Stimulated activated CD4-positive, alpha-beta T cell treated with anti-CD3 and anti-CD28 coated beads, Interleukin-4, amount 100 ng/mL, for 1 hour (primary cell): ENCODE data around the gene CEL.
"Not testable (repeated sequence)": the region's sequence is repeated elsewhere in the genome, so short reads cannot be mapped to it uniquely, and the experiment has no call there.

ENCODE experiments used
- DNase-seq: peaks from one replicate; pipeline ENCODE4 v3.0.0-alpha.2; 2020

Gene CEL

GRCh38 chr9:133065070-133065388 lies 3.2 kb downstream of the CEL start:
- no peak for DNase-seq

GRCh38 chr9:133066181-133066983 lies 4.6 kb downstream of the CEL start:
- no peak for DNase-seq

DNA sequence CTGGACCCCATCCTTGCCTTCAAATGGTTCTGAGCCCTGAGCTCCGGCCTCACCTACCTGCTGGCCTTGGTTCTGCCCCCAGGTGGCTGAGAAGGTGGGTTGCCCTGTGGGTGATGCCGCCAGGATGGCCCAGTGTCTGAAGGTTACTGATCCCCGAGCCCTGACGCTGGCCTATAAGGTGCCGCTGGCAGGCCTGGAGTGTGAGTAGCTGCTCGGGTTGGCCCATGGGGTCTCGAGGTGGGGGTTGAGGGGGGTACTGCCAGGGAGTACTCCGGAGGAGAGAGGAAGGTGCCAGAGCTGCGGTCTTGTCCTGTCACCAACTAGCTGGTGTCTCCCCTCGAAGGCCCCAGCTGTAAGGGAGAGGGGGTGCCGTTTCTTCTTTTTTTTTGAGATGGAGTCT lies 5.2 kb downstream of the CEL start:
- no peak for DNase-seq

DNA sequence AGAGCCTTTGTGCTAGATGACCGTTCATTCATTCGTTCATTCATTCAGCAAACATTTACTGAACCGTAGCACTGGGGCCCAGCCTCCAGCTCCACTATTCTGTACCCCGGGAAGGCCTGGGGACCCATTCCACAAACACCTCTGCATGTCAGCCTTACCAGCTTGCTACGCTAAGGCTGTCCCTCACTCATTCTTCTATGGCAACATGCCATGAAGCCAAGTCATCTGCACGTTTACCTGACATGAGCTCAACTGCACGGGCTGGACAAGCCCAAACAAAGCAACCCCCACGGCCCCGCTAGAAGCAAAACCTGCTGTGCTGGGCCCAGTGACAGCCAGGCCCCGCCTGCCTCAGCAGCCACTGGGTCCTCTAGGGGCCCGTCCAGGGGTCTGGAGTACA lies 6.0 kb downstream of the CEL start:
- no peak for DNase-seq

DNA sequence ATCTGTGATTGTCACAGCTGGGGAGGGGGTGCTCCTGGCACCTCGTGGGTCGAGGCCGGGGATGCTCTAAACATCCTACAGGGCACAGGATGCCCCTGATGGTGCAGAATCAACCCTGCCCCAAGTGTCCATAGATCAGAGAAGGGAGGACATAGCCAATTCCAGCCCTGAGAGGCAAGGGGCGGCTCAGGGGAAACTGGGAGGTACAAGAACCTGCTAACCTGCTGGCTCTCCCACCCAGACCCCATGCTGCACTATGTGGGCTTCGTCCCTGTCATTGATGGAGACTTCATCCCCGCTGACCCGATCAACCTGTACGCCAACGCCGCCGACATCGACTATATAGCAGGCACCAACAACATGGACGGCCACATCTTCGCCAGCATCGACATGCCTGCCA lies 6.7 kb downstream of the CEL start:
- DNase-seq, result not testable (repeated sequence)

DNA sequence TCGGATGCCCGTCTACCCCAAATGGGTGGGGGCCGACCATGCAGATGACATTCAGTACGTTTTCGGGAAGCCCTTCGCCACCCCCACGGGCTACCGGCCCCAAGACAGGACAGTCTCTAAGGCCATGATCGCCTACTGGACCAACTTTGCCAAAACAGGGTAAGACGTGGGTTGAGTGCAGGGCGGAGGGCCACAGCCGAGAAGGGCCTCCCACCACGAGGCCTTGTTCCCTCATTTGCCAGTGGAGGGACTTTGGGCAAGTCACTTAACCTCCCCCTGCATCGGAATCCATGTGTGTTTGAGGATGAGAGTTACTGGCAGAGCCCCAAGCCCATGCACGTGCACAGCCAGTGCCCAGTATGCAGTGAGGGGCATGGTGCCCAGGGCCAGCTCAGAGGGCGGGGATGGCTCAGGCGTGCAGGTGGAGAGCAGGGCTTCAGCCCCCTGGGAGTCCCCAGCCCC lies 8.8 kb downstream of the CEL start:
- DNase-seq, result not testable (repeated sequence)

DNA sequence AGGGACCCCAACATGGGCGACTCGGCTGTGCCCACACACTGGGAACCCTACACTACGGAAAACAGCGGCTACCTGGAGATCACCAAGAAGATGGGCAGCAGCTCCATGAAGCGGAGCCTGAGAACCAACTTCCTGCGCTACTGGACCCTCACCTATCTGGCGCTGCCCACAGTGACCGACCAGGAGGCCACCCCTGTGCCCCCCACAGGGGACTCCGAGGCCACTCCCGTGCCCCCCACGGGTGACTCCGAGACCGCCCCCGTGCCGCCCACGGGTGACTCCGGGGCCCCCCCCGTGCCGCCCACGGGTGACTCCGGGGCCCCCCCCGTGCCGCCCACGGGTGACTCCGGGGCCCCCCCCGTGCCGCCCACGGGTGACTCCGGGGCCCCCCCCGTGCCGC lies 9.2 kb downstream of the CEL start:
- DNase-seq, result not testable (repeated sequence)

DNA sequence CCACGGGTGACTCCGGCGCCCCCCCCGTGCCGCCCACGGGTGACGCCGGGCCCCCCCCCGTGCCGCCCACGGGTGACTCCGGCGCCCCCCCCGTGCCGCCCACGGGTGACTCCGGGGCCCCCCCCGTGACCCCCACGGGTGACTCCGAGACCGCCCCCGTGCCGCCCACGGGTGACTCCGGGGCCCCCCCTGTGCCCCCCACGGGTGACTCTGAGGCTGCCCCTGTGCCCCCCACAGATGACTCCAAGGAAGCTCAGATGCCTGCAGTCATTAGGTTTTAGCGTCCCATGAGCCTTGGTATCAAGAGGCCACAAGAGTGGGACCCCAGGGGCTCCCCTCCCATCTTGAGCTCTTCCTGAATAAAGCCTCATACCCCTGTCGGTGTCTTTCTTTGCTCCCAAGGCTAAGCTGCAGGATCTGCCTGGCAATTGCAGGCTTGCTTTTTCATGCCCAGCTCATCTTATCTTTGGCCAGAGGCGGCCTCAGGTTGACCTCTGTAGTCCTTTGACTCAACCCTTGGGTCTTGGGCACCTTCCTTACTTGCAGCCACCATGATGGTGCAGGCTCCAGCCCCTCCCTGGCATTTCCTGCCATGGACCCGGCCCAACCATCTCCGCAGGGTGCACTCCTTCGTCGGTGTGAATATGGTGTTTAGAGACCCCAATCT lies 9.8 kb downstream of the CEL start:
- no peak for DNase-seq

DNA sequence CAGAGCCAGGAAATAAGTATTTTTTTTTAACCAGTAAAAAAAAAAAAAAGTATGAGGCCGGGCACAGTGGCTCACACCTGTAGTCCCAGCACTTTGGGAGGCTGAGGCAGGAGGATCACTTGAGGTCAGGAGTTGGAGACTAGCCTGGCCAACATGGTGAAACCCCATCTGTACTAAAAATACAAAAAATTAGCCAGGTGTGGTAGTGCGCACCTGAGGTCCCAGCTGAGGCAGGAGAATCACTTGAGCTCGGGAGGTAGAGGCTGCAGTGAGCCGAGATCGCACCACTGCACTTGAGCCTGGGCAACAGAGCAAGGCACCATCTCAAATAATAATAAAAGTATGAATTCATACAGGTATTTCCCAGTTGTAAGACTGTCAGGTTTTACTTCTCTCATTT lies 10.4 kb downstream of the CEL start:
- not testable (repeated sequence) for DNase-seq

GRCh38 chr9:133073086-133074014 lies 11.6 kb downstream of the CEL start:
- DNase-seq, result no peak

- DNase-seq, result no peak
Measured at GRCh38 chr9:133074111-133074651, 12.4 kb downstream of the CEL start.

DNA sequence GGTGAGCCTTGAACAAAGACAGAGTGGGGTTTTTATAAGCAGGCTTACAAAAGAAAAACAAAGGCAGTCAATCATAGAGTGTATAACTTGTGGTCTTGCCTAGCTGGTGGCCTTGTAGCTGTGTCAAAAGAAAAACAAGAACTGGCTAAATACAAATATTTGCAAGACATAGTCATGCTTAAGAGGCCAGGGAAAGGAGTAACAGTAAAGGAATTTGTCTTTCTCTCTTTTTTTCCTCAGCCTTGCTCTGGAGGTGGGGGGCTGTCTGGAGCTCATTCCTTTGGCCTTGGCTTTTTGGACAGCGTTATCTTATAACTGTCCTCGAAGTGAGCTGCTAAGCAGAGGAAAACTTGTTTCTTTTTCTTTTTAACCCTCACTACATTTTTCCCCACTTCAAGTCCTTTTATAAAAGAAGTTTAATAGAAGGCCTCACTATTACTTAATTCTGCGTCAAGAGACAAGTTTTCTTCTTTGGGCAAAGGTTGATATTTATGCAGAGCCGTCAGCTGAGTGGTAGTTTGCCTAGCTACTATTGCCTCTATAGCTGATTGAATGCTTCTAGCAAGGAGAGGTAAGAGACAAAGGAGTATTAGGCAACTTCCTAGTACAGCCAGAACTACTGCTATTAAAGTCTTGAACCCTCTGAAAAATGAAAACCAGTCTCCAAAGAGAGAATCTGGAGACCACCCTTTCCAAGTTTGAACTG lies 14.3 kb downstream of the CEL start:
- no peak for DNase-seq

GRCh38 chr9:133076691-133077090 lies 14.9 kb downstream of the CEL start:
- DNase-seq, result no peak

- no peak for DNase-seq
Measured at GRCh38 chr9:133078486-133078885, 16.7 kb downstream of the CEL start.

DNA sequence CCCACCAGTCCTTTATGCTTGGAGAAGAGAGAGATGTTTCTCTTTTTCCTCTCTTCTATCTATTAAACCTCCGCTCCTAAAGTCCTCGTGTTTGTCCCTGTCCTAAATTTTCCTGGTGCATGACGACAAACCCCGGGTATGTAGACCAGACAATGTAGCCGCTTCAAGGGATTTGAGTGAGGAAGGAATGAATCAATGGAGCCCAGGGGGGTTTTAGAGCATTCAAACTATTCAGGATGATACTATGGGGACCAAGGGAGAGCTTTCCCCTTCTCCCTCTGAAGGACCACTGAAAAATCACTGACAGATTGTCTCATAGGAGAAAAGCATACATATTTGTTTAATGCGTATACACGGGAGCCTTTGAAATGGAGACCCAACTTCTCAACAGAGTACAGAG lies 18.4 kb downstream of the CEL start:
- no peak for DNase-seq

DNA sequence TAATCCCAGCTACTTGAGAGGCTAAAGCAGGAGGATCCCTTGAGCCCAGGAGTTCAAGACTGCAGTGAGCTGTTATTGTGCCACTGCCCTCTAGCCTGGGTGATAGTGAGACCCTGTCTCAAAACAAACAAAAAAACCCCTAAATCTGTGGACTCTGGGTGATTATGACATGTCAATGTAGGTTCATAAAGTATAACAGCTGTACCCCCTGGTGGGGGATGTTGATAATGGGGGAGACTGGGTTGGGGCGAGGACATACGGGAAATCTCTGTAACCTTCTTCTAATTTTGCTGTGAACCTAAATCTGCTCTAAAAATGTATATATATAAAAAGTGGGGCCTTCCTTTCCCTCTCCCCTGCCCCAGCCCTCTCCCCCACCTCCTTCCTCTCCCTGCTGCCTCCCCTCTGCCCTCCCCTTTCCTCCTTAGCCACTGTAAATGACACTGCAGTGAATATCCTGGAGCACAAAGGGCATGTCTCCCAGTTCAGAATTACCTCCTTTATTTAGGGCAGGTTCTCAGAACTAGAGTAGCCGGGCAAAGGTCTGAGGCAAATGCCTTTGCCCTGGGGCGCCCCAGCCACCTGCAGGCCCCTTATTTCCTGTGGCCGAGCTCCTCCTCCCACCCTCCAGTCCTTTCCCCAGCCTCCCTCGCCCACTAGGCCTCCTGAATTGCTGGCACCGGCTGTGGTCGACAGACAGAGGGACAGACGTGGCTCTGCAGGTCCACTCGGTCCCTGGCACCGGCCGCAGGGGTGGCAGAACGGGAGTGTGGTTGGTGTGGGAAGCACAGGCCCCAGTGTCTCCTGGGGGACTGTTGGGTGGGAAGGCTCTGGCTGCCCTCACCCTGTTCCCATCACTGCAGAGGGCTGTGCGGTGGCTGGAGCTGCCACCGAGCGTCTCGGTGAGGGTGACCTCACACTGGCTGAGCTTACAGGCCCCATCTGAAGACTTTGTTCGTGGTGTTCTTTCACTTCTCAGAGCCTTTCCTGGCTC lies 19.3 kb downstream of the CEL start:
- not testable (repeated sequence) for DNase-seq

DNA sequence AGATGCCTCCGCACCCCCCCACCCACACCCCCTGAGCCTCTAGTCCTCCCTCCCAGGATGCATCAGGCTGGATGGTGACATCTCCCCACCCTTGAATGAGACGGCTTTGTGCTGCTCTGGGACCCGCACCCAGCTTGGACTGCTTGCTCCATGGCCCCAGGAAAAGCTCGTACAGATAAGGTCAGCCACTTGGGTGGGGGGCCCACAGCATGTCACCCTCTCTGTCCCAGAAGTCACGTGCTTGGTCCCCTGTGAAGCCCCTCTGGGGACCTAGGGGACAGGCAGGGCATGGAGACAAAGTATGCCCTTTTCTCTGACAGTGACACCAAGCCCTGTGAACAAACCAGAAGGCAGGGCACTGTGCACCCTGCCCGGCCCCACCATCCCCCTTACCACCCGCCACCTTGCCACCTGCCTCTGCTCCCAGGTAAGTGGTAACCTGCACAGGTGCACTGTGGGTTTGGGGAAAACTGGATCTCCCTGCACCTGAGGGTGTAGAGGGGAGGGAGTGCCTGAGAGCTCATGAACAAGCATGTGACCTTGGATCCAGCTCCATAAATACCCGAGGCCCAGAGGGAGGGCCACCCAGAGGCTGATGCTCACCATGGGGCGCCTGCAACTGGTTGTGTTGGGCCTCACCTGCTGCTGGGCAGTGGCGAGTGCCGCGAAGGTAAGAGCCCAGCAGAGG lies 20.3 kb downstream of the CEL start:
- not testable (repeated sequence) for DNase-seq

- not testable (repeated sequence) for DNase-seq
Measured at GRCh38 chr9:133083688-133084087, 21.9 kb downstream of the CEL start.

DNA sequence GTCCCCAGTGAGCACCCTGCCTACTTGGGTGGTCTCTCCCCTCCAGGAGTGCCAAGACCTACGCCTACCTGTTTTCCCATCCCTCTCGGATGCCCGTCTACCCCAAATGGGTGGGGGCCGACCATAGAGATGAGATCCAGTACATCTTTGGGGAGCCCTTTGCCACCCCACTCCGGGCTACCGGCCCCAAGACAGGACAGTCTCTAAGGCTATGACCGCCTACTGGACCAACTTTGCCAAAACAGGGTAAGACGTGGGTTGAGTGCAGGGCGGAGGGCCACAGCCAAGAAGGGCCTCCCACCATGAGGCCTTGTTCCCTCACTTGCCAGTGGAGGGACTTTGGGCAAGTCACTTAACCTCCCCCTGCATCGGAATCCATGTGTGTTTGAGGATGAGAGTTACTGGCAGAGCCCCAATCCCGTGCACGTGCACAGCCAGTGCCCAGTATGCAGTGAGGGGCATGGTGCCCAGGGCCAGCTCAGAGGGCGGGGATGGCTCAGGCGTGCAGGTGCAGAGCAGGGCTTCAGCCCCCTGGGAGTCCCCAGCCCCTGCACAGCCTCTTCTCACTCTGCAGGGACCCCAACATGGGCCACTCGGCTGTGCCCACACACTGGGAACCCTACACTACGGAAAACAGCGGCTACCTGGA lies 24.6 kb downstream of the CEL start:
- DNase-seq, result not testable (repeated sequence)

GRCh38 chr9:133086894-133087293 lies 25.1 kb downstream of the CEL start:
- DNase-seq, result no peak
